Uterus (tissue), 4 donors: Measurements from ENCODE around the gene ARGFX. TPM values are rescaled to one million over a fixed set of nuclear protein-coding genes. Genes with fewer than 3 reads are reported as not detected.
A peak's percentile ranks its signal among the peaks of the same experiment; 100 is the strongest.

Source experiments
- DNase-seq, 2 donors: peaks; one replicate each; pipeline ENCODE4 v3.0.0-alpha.2; 2019 to 2020
- H3K27ac ChIP-seq, 2 donors: fragments of 200-600 bp; sonication (generic); 1 replicate in 1 of 2; 2 replicates in 1 of 2; pipeline ENCODE4 v1.5.1; 2016 to 2018
- H3K27me3 ChIP-seq, 2 donors: fragments of 200-600 bp; sonication (generic); one replicate each; pipeline ENCODE4 v1.5.1; 2018 to 2019; ENCODE audit warnings: control low read depth in 1 of 2
- H3K36me3 ChIP-seq, 2 donors: fragments of 200-600 bp; sonication (generic); one replicate each; pipeline ENCODE4 v1.5.1; 2019; ENCODE audit warnings: control low read depth in 1 of 2
- H3K4me1 ChIP-seq, 2 donors: fragments of 200-600 bp; sonication (generic); one replicate each; pipeline ENCODE4 v1.5.1; 2018 to 2019; ENCODE audit warnings: control low read depth in 1 of 2
- H3K4me3 ChIP-seq, 2 donors: fragments of 200-600 bp; sonication (generic); 1 replicate in 1 of 2; 2 replicates in 1 of 2; pipeline ENCODE4 v1.5.1; 2018 to 2019; ENCODE audit warnings: mild to moderate bottlenecking in 1 of 2
- H3K9me3 ChIP-seq, 2 donors: fragments of 200-600 bp; sonication (generic); one replicate each; pipeline ENCODE4 v1.5.1; 2019; ENCODE audit warnings: control low read depth in 1 of 2
- CTCF ChIP-seq, 4 experiments: fragments of 200-600 bp in 2 of 4; fragments of 450-650 bp in 2 of 4; sonication (generic) in 2 of 4; IDR thresholded peaks; one replicate each; pipeline ENCODE4 v1.5.1; 2016 to 2019; ENCODE audit warnings: antibody characterized with exemption in 4 of 4, mild to moderate bottlenecking in 2 of 4, moderate library complexity in 1 of 4
- POLR2A ChIP-seq, 2 donors: fragments of 450-650 bp; IDR thresholded peaks; one replicate each; pipeline ENCODE4 v1.6.1; 2016; ENCODE audit warnings: antibody characterized with exemption in 2 of 2, mild to moderate bottlenecking in 1 of 2, moderate library complexity in 1 of 2
- intact Hi-C: fragments of 100-400 bp; cut with DNase I; formaldehyde crosslinking; loops from one replicate; pipeline ENCODE4 v1.15.1; 2023; ENCODE audit warnings: low total_unique reads
- total RNA-seq, 4 donors: library from RNA; depleted of rRNA in 3 of 4; stranded (reverse); fragments of >200 nt in 3 of 4; gene quantifications; one replicate each; pipeline versions ENCODE4 v1.1.0 to v1.2.4, GENCODE V29; 2014 to 2023
- donor health status: DM: yes; HTN: yes; CAD: no.

Gene ARGFX
- total RNA-seq, 4 donors from 2014 or later: not detected

GRCh38 chr3:121542924-121543323 is 24.8 kb upstream of the ARGFX start:
- intact Hi-C loops: no loop called here
- no peak overlapping the region for H3K4me3 ChIP-seq
- H3K27ac ChIP-seq: no peak overlapping the region
- no peak for TF ChIP-seq POLR2A (IDR thresholded peaks at IDR 0.05)
- no peak for TF ChIP-seq CTCF (IDR thresholded peaks at IDR 0.05)
- no peak for DNase-seq
- H3K36me3 ChIP-seq: no peaks in the 10 kb centered on the region
- H3K9me3 ChIP-seq: no peaks in the 10 kb centered on the region
- no peaks in the 10 kb centered on the region for H3K27me3 ChIP-seq
- H3K4me1 ChIP-seq: no peaks in the 10 kb centered on the region

- H3K4me3 ChIP-seq: peak overlapping the region; percentile 35 to 48
- no peaks in the 10 kb centered on the region for H3K4me1 ChIP-seq
- no peaks in the 10 kb centered on the region for H3K9me3 ChIP-seq
- DNase-seq: no peak
- H3K27ac ChIP-seq: no peak overlapping the region
- H3K36me3 ChIP-seq: no peaks in the 10 kb centered on the region
- intact Hi-C loops: no loop called here
- H3K27me3 ChIP-seq: no peaks in the 10 kb centered on the region
- TF ChIP-seq CTCF (IDR thresholded peaks at IDR 0.05): no peak
- no peak for TF ChIP-seq POLR2A (IDR thresholded peaks at IDR 0.05)
Measured at GRCh38 chr3:121545049-121545573, 22.6 kb upstream of the ARGFX start.

GRCh38 chr3:121545574-121546455 is 21.9 kb upstream of the ARGFX start, which contains the start of gene POLQ:
Gene POLQ, minus strand, starts transcription at chr3:121545988. Its CDS starts 111 bp downstream, at chr3:121545877.
- Histone ChIP-seq H3K27me3 (no peaks in the 10 kb centered on the region), H3K4me1 (no peaks in the 10 kb centered on the region), H3K27ac (peak within 1 kb of the TSS; percentile 45 to 62), H3K4me3 (peak within 1 kb of the TSS; percentile 35 to 48), H3K36me3 (no peaks in the 10 kb centered on the region), H3K9me3 (no peaks in the 10 kb centered on the region)
- DNase-seq: peak; percentile 87 to 88
- intact Hi-C loops: no loop called here
- TF ChIP-seq POLR2A (IDR thresholded peaks at IDR 0.05): no peak
- peak in 1 of 4 experiments; percentile 14 for TF ChIP-seq CTCF (IDR thresholded peaks at IDR 0.05)

GRCh38 chr3:121552379-121552778 is 15.4 kb upstream of the ARGFX start:
- H3K4me1 ChIP-seq: no peaks in the 10 kb centered on the region
- no peak for DNase-seq
- no peak for TF ChIP-seq CTCF (IDR thresholded peaks at IDR 0.05)
- TF ChIP-seq POLR2A (IDR thresholded peaks at IDR 0.05): no peak
- intact Hi-C loops: no loop called here
- no peak overlapping the region for H3K4me3 ChIP-seq
- H3K36me3 ChIP-seq: no peaks in the 10 kb centered on the region
- no peaks in the 10 kb centered on the region for H3K9me3 ChIP-seq
- H3K27me3 ChIP-seq: no peaks in the 10 kb centered on the region
- no peak overlapping the region for H3K27ac ChIP-seq

- Histone ChIP-seq H3K27me3 (no peaks in the 10 kb centered on the region), H3K9me3 (no peaks in the 10 kb centered on the region), H3K36me3 (no peaks in the 10 kb centered on the region), H3K4me1 (no peaks in the 10 kb centered on the region), H3K27ac (no peak overlapping the region), H3K4me3 (no peak overlapping the region)
- TF ChIP-seq CTCF (IDR thresholded peaks at IDR 0.05) (no peak), POLR2A (IDR thresholded peaks at IDR 0.05) (no peak)
- intact Hi-C loops: no loop called here
- no peak for DNase-seq
Measured at GRCh38 chr3:121552797-121553196, 15.0 kb upstream of the ARGFX start.
